Measurements from ENCODE around the gene BICC1.

Gene BICC1

DNA sequence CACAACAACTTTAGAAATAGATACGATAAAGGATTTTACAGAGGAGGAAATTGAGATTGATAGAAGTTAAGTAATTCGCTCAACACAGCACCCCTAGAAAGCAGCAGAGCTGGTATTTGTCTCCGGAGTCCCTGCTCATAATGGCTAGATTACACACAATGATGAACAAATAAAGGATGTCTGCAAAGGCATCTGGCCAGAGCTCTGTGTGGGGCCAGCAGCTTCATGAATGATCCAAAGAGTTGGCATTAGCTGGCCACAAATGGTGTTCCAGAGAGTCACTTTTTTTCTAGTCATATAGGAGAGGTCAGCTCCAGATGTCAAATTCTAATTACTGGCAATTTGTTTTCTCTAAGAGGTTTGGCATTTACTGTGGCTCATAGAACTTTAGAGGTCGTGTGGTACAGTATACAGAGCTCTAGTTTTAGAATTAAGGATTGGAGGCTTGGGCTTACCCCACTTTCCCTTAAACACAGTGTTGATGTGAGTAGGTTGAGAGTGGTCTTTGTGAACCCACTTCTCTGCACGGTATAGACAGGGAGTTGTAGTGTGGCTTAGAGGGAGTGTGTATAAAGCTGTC, 186.2 kb downstream of the BICC1 start:
- DNase-seq (ENCODE audit: extremely low read depth in 1 of 2, low read depth in 1 of 2): no peak

DNA sequence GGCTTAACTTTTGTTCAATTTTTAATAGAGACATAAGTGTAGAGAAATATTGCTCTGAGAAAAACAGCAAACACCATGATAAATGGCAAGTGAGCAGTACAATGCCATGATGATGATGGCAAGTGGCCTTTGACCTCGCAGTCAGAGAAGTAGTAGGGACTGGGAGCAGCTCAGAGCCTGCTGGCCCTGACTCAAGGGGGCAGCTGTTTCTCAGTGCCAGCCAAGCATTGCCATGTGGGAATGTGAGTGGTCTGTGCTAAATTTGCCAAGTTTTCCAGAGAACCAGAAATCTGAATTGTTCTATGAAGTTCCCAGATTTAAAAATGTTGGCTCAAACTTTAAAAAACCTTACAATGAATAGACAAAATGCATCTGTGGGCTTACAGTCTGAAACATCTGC, 187.9 kb downstream of the BICC1 start:
- no peak for DNase-seq (ENCODE audit: extremely low read depth in 1 of 2, low read depth in 1 of 2)

DNA sequence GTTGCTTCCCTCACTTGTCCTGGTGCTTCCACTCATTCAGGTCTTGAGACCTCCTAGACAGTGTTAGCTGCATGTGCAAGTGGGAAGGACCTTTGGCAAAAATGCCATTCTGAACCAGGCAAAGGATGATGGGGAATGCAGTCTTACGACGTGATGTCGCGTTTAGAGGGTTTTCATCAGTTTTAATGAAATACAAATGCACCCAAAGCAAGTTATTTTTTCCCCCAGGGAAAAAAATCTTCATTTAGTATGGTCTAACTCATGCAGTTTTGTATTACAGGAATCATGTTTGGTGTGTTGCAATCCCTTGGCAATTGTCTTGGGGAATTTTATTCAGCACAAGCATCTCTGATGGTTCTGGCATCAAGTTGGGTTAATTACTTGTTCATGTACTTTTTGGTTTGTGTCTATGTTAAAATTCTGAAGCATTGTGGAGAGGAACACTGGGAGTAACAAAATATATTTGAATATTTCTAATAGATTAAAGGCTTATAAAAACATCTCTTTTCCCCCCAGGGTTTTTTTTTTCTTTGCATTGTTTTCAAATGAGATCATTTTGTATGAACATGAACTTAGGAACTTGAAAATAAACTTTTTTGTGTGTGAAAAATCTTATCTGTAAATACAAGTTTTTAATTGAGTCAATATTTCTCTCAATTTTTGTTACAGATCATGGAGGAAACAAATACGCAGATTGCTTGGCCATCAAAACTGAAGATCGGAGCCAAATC, 188.9 kb downstream of the BICC1 start:
- no peak for DNase-seq (ENCODE audit: extremely low read depth in 1 of 2, low read depth in 1 of 2)

DNA sequence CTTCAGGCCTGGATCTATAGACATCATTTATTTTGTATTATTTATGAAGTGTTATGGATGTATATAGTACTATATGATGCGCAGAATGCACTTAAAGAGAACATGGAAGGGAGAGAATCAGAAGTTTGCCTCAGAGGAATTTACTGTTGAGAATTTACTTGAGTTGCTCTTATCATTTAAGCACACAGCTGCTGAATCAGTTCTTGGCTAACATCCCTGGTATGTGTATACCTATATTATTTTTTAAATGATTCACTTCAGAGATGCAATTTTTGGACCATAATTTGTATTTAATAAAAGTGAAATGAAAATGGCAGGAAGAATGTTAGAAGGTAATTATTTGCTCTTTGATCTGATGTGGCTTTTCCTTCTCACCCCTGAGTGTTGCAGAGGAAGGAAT, 191.6 kb downstream of the BICC1 start:
- DNase-seq (ENCODE audit: extremely low read depth in 1 of 2, low read depth in 1 of 2): no peak

DNA sequence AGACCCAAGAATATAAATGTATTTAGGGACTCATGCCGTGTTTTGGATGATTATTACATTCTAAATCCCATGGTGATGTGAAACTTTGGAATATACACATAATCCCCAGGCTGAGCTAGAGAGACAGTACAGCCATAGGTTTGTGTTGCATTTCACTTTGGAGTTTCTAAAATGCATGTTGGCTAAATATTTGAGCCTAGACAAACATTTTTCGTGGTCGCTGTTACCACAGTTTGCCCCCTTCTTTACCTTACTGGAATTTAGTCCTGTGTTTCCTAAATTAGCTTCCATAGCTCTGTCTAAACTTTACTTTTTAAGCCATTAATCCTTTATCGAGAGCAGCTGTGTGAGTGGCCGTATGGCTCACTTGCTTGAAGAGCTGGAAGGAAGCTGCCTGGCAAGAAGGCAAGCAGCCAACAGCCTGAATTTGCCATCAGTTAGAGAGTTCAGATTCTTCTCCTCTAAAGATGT, 192.0 kb downstream of the BICC1 start:
- no peak for DNase-seq (ENCODE audit: extremely low read depth in 1 of 2, low read depth in 1 of 2)

DNA sequence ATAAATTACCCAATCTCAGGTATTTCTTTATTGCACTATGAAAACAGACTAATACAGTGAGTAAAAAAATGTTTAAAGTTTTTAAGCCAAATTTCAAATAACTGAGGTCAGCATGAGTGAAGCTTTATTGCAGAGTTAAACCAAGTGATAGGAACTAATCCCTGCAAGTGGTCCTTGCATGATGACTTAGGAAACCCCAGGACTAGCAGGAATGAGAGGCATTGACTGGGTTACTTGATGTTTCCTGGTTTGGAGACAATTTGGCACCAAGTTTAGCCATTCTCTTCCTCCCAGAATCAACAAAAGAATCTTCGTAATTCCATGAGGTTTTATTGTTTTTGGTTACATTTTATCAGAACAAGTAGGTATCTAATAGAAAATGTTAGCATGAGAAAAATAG, 194.2 kb downstream of the BICC1 start:
- no peak for DNase-seq (ENCODE audit: extremely low read depth in 1 of 2, low read depth in 1 of 2)

DNA sequence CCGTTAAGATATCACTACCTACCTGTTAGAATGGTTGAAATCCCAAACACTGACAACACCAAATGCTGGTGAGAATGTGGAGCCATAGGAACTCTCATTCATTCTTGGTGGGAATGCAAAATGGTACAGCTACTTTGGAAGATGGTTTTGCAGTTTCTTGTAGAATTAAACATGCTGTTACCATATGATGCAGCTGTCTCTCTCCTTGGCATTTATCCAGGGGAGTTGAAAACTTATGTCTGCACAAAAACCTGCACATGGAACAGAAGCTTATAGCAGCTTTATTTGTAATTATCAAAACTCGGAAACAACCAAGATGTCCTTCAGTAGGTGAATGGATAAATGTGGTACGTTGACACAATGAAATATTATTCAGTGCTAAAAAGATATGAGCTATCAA, 199.5 kb downstream of the BICC1 start:
- DNase-seq (ENCODE audit: extremely low read depth in 1 of 2, low read depth in 1 of 2): no peak

DNA sequence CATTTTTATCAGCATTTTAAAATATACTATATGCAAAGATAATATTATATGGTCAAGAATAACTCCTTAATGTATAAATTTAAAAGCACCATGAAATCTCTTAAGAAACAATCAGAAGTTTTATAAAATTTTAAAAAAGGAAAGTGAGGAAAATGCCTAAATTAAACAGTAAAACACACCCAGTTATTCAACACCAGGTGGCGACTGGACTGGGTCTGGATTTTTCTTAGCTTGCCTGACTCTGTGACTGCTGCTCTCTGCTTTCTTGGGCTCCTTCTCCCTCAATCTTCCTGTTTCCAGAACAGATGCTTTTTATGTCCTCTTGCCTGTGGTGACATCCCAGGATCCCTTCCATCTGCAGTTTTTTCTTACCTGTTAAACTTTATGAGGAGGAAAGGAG, 200.3 kb downstream of the BICC1 start:
- no peak for DNase-seq (ENCODE audit: extremely low read depth in 1 of 2, low read depth in 1 of 2)

DNA sequence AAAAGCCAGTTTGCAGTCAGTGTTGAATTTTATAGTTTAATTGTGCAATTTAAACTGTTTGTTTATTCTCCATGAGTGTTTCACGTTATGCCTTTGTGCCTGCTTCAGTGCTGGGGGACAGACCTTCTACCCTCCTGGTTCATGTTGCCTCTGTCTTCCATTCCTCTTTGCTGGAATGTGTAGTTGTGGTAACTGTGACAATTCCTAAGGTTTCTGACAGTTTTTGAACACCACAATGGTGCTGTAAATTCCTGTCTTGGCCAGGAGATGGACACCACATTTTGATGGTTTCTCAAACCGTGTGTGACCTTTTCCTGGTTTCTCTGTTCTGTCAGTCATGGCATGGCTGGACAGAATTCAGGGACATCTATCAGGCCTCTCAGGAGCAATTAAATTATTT, 201.7 kb downstream of the BICC1 start:
- DNase-seq (ENCODE audit: extremely low read depth in 1 of 2, low read depth in 1 of 2): no peak

DNA sequence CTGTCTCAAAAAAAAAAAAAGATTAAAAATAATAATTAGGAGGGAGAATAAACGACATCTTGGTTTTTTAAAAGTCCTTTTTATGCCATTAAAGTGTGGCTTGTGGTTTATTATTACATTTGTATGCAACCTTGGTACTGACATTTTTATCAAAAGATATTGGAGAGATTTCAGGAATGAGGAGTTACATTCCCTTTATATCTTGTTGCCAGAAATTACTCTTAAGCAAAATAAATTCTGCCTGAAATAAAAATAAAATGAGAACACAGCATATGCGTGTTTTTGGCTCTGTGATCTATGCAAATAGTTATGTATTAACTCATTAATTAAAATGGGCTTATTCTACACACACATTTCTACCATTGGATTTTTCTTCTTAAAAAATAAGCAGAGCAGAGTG, 202.4 kb downstream of the BICC1 start:
- DNase-seq (ENCODE audit: extremely low read depth in 1 of 2, low read depth in 1 of 2): no peak

DNA sequence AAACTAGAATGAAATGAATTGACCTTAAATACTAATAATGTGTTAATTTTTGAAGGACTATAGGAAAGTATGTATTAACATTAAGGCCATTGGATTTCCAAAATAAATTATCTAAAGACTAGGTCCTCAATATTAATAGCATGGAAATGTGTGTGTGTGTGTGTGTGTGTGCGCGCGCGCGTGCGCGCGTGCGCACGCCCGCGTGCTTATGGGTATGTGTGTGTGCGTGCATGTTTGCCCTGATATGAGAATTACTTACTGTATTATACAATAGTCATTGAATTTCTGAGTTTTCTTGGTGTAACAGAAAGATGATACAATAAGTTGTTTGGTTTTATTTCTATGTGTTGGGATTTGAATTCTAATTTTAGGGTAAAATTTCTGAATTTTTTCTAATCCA, 205.9 kb downstream of the BICC1 start:
- no peak for DNase-seq (ENCODE audit: extremely low read depth in 1 of 2, low read depth in 1 of 2)

DNA sequence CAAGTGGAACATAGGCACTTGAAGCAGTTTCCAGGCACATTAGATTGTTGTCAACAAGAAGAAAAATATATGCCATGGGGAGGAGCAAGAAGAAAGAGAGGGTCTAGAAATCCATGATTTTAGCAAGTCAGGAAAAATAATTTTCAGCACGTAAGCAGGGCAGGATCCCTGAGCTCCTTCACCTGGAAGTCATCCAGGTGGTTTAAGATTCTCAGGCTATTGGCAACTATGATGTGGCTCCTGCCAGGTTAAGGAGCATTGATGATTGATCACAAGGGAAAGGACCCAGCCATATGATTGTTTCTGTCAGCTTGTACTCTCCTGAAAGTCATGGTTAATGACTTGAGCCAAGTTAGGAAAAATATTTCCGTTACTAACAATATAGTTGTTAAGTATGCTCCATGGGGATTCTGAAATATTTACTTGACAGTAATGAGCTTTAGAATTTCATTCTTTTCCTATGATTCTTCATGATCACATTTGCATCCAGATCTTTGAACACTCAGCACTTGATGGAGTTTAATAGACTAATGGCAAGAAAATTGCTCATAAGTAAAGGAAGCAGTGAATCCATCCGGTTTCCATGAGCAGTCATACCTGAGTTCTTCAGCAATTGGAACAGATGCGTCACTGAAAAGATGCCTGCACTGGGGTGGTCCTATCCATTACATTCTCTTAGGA, 209.1 kb downstream of the BICC1 start:
- no peak for DNase-seq (ENCODE audit: extremely low read depth in 1 of 2, low read depth in 1 of 2)

DNA sequence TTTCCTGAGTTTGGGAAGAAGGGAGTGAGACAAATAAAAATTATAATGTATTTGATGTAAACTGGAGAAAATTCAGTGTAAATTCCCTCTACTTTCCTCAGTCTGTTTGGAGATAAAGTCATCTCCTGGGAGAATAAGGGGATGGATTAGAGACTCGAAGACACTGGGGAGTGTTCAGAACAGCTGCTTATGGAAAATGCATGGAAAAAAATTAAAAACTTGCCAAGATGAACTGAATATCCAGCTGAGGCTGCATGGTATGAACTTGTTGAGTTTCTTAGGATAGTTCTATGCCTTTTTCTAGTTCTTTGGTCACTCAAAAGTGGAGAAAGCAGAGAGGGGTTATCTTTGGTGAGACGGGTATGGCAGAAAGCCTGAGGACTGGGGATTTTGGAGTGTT, 210.5 kb downstream of the BICC1 start:
- no peak for DNase-seq (ENCODE audit: extremely low read depth in 1 of 2, low read depth in 1 of 2)

DNA sequence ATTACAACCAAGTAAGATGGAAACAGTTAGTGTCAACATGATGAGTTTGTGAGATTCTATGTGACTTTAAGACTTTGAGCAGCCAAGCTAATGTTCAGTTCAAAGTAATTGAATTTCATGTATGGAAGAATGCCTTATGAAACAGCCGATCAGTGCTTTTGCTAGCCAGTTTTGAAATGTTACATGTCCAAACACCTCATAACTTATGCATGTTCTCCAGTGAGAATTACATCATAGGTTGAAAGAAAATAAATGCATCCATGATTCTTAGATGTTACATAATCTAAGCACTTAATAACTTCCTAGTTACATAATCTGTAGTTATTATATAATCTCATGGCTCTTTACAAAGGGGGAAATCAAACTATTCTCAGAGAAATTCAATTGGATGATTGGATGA, 211.3 kb downstream of the BICC1 start:
- DNase-seq (ENCODE audit: extremely low read depth in 1 of 2, low read depth in 1 of 2): no peak

DNA sequence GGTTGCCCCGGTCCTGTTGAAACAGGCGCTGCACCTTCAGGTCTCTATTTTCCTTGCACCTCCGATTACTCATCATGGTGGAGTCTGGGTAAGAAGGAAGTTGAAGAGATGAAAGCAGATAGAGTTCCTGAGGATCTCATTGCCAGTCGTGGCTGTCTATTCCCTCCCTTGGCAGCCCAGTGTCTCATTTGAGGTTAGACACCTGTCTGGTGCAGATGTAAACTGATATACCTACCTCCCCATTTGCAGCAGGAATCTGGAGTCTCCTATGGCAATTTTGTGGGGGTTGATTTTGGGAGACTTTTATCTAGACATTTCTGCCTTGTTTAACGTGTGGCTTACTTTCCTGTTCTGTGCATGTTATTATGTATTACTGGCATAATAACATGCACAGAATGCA, 212.1 kb downstream of the BICC1 start:
- no peak for DNase-seq (ENCODE audit: extremely low read depth in 1 of 2, low read depth in 1 of 2)

DNA sequence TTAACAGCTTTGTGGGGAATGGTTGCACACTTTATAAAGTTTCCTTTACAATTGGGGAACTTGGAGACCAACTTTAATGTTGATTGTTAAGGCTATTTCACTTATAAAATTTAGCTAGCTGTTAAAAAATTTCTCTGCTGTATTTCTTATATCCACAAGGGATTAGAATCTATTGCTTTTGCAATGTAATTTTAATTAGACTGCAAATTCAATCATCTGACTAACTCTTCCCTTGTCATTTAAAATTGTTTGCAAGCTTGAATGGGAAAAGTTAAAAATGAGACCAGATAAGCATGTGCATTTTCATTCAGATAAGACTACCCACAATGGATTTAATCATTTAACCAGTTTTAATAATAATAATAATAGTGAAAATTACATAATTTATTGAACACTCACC, 213.2 kb downstream of the BICC1 start:
- no peak for DNase-seq (ENCODE audit: extremely low read depth in 1 of 2, low read depth in 1 of 2)

DNA sequence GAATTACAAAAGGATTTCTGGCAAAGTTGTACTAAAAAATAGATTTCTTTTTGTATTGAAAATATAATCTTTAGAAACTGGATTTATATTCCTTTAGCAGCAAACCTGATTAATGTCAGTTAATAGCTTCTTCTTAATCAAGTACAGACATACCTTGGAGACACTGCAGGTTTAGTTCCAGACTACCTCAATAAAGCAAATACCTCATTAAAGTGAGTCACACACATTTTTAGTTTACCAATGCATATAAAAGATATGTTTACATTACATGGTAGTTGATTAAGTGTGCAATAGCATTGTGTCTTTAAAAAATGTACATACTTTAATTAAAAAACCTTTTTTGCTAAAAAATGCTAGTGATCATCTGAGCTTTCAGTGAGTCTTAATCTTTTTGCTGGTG, 215.0 kb downstream of the BICC1 start:
- DNase-seq (ENCODE audit: extremely low read depth in 1 of 2, low read depth in 1 of 2): no peak

DNA sequence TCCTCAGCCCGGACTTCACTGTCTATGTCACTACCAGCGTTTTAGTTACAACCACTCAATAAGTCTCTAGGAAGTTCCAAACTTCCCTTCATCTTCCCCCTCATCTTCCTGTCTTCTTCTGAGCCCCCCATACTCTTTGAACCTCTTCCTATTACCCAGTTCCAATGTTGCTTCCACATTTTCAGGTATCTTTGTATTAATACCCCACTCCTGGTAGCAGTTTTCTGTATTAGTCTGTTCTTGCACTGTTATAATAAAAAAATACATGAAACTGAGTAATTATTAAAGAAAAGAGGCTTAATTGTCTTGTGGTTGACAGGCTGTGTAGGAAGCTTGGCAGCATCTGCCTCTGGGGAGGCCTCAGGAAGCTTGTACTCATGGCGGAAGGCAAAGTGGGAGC, 218.6 kb downstream of the BICC1 start:
- no peak for DNase-seq (ENCODE audit: extremely low read depth in 1 of 2, low read depth in 1 of 2)

DNA sequence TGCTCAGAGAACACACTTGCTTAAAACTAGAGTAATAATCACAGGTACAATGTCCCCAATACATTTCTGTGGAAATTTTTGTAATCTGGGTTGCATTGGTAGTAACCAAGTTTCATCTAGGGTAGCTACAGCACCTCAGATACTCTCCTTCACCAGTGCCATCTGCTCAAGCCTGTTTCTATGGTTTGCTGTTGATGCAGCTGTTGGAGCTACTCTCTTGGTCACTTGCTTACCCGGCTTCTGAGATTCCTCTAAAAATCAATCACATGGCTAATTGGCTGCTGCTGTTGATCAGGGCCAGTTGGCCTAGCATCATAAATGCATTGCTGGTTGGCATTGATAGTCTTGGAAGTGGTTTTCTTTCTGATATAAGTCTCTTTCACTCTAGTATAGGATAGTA, 220.8 kb downstream of the BICC1 start:
- DNase-seq (ENCODE audit: extremely low read depth in 1 of 2, low read depth in 1 of 2): no peak

DNA sequence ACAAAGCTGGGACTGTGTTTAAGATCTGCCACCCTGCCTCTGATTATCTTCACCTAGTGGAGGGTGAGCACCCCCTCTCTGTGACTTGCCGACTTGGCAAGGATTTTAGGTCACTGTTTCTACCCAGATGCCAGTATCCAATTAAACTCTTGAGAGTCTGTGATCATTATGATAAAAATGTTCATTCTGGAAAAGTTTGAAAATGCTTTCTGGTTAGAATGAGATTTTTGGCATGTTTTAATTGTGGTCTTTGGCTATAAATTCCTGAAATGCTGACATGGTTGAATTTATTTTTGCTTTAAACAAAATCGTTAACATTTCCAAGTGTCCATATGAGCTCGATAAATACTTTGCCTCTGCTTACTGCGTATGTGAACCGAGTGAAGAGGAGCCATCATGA, 221.4 kb downstream of the BICC1 start:
- no peak for DNase-seq (ENCODE audit: extremely low read depth in 1 of 2, low read depth in 1 of 2)

DNA sequence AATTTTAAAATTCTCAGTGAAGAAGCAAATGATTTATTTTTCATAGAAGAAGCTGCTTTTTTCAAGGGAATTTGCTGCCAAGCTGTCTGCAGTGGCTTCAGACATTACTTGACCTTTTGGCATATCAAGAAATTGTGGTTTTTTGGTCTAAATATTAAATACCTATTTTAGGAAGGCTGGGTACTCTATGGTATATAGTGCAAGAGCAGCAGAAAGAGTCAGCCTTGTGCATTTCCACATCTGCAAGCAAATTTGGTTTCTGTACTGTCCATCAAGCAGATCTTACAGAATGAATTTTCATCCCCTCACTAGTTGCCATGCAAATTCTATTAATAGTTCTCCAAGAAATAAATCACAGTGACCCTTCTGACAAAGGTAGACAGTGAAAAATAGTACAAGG, 222.0 kb downstream of the BICC1 start:
- DNase-seq (ENCODE audit: extremely low read depth in 1 of 2, low read depth in 1 of 2): no peak

DNA sequence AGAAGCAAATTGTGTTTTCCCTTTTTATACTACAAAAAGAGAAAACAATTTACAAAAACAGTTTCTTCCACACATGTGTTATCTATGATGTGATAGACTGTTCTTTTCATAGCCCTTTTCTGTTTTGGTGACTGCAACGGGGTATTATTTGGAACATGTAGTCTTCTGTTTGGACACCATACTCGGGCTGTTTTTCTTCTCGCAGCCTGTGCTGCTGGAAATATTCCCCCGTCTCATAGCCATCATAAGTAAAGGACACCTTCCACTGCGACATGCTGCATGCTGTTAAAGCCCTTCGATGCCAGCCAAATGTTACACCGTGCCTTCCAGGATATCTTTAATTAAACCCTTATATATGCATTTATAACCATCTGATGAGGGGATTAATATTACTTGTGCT, 222.4 kb downstream of the BICC1 start:
- no peak for DNase-seq (ENCODE audit: extremely low read depth in 1 of 2, low read depth in 1 of 2)

Data from stimulated activated CD8-positive, alpha-beta memory T cell treated with anti-CD3 and anti-CD28 coated beads, Interleukin-7, amount 100 ng/mL, for 48 hours (primary cell).